Loucy (cell line): ENCODE results near the gene SSH3.

Experiments
- EZH2phosphoT487 ChIP-seq: fragments of 200-600 bp; IDR thresholded peaks from 2 replicates; pipeline ENCODE4 v1.6.1; 2018; ENCODE audit warnings: antibody characterized with exemption, mild to moderate bottlenecking, moderate library complexity, borderline replicate concordance
- TF ChIP-seq, protein P1 (sequence below): fragments of 200-600 bp; sonication (generic); conservative IDR thresholded peaks from 2 replicates; pipeline ENCODE4 v1.5.1; 2014; ENCODE audit warnings: mild to moderate bottlenecking, antibody characterized with exemption, low read length

- TF ChIP-seq, protein P1, sequence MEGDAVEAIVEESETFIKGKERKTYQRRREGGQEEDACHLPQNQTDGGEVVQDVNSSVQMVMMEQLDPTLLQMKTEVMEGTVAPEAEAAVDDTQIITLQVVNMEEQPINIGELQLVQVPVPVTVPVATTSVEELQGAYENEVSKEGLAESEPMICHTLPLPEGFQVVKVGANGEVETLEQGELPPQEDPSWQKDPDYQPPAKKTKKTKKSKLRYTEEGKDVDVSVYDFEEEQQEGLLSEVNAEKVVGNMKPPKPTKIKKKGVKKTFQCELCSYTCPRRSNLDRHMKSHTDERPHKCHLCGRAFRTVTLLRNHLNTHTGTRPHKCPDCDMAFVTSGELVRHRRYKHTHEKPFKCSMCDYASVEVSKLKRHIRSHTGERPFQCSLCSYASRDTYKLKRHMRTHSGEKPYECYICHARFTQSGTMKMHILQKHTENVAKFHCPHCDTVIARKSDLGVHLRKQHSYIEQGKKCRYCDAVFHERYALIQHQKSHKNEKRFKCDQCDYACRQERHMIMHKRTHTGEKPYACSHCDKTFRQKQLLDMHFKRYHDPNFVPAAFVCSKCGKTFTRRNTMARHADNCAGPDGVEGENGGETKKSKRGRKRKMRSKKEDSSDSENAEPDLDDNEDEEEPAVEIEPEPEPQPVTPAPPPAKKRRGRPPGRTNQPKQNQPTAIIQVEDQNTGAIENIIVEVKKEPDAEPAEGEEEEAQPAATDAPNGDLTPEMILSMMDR: no peak
- TF ChIP-seq EZH2phosphoT487: no peak
Observed at GRCh38 chr11:67320691-67321090, 17.4 kb downstream of the SSH3 start.
